A172 (cell line): ENCODE data around the gene KRT81. TPM values are rescaled to one million over a fixed set of nuclear protein-coding genes. Genes with fewer than 3 reads are reported as not detected.
"Not testable (repeated sequence)": the region's sequence is repeated elsewhere in the genome, so short reads cannot be mapped to it uniquely, and the experiment has no call there.

Experiments used
- DNase-seq: peaks from one replicate; pipeline ENCODE4 v3.0.0-alpha.2; 2015; ENCODE audit warnings: low spot score
- total RNA-seq: library from RNA; depleted of rRNA; stranded (reverse); fragments of >200 nt; shearing (Covaris generic); gene quantifications from 2 replicates; pipeline ENCODE4 v1.2.3, GENCODE V29; 2014; rRNA removed

The KRT81 gene
- total RNA-seq, 1 experiment from 2014 or later, result 66.4 TPM

GRCh38 chr12:52241205-52241842, 50.0 kb downstream of the KRT81 start:
- no peak for DNase-seq

GRCh38 chr12:52240247-52240646, 51.1 kb downstream of the KRT81 start:
- DNase-seq, result not testable (repeated sequence)

- DNase-seq, result no peak
These were observed 51.6 kb downstream of the KRT81 start for GRCh38 chr12:52239767-52240166.

GRCh38 chr12:52238916-52239646, 52.3 kb downstream of the KRT81 start:
- DNase-seq, result no peak

GRCh38 chr12:52238207-52238840, 53.0 kb downstream of the KRT81 start:
- DNase-seq, result no peak

GRCh38 chr12:52236386-52237050, 54.8 kb downstream of the KRT81 start:
- DNase-seq, result no peak

Other genes starting within 250 kb of the KRT81 start
- 1.5 and 3.3 TPM in 2 replicates for gene NR4A1, start 240.1 kb downstream of the KRT81 start, total RNA-seq
- 70.3 and 74.7 TPM in 2 replicates for gene ATG101, start 221.6 kb downstream of the KRT81 start, total RNA-seq
- gene SMIM41, start 211.8 kb downstream of the KRT81 start, total RNA-seq, result not detected in 2 replicates
- 65.2 and 75.2 TPM in 2 replicates for gene KRT80, start 99.5 kb downstream of the KRT81 start, total RNA-seq
- 13.8 and 16.1 TPM in 2 replicates for gene KRT7, start 58.3 kb downstream of the KRT81 start, total RNA-seq
- 1.5 and 1.6 TPM in 2 replicates for gene KRT86, start 16.9 kb downstream of the KRT81 start, total RNA-seq
- gene KRT83, start 29.9 kb upstream of the KRT81 start, total RNA-seq, result 0.05 and 0.41 TPM in 2 replicates
- gene KRT85, start 75.9 kb upstream of the KRT81 start, total RNA-seq, result 0.05 TPM in 1 of 2 replicates, not detected in the other
- gene KRT84, start 94.1 kb upstream of the KRT81 start, total RNA-seq, result not detected in 2 replicates
- gene KRT82, start 114.8 kb upstream of the KRT81 start, total RNA-seq, result not detected in 2 replicates
- gene KRT75, start 142.8 kb upstream of the KRT81 start, total RNA-seq, result 0.07 TPM in 1 of 2 replicates, not detected in the other
- gene KRT6B, start 160.6 kb upstream of the KRT81 start, total RNA-seq, result not detected in 2 replicates
- gene KRT6C, start 182.3 kb upstream of the KRT81 start, total RNA-seq, result not detected in 2 replicates
- gene KRT6A, start 201.7 kb upstream of the KRT81 start, total RNA-seq, result not detected in 2 replicates
- gene KRT5, start 228.9 kb upstream of the KRT81 start, total RNA-seq, result 1.1 and 1.4 TPM in 2 replicates